ENCODE measurements around the gene LSAMP. TPM values are rescaled to one million over a fixed set of nuclear protein-coding genes. Genes with fewer than 3 reads are reported as not detected.

Gene LSAMP
- total and polyA plus RNA-seq, 2 of the 8 experiments (the other 6 are each of a cell fraction or from before 2014, with no cell fraction given), result 1.8 to 5.7 TPM

GRCh38 chr3:116492379-116492778, 47.1 kb upstream of the LSAMP start:
- H3K27me3 ChIP-seq (replicated peaks in 1 of 4; ENCODE audit: control insufficient read depth in 3 of 4, extremely low read depth in 1 of 4, insufficient read depth in 3 of 4, low read length in 3 of 4), result no peaks in the 10 kb centered on the region
- H3K4me2 ChIP-seq (ENCODE audit: insufficient read depth in 1 of 2, low read depth in 2 of 2, low read length in 2 of 2), result no peak overlapping the region
- no peak overlapping the region for H3K4me3 ChIP-seq (ENCODE audit: extremely low read depth in 1 of 4, insufficient read depth in 2 of 4, low read depth in 3 of 4, low read length in 4 of 4)
- H2BK20ac ChIP-seq (ENCODE audit: low read length), result no peak overlapping the region
- H4K5ac ChIP-seq (ENCODE audit: insufficient read length, low read depth, low read length), result no peak overlapping the region
- H2BK15ac ChIP-seq (ENCODE audit: low read length), result no peak overlapping the region
- H3K23me2 ChIP-seq (ENCODE audit: low read depth, low read length), result no peaks in the 10 kb centered on the region
- H3K18ac ChIP-seq (ENCODE audit: extremely low read depth, low read length), result no peak overlapping the region
- H3K27ac ChIP-seq (ENCODE audit: low read depth, low read length), result no peak overlapping the region
- no peak overlapping the region for H4K91ac ChIP-seq (replicated peaks; ENCODE audit: insufficient read length, low read length)
- no peak overlapping the region for H3K4ac ChIP-seq (replicated peaks; ENCODE audit: insufficient read length, low read depth, low read length)
- no peak overlapping the region for H2BK12ac ChIP-seq (ENCODE audit: low read depth, low read length)
- no peak for TF ChIP-seq SP4 (IDR thresholded peaks at IDR 0.05; ENCODE audit: low read length)
- no peak for TF ChIP-seq EP300 (IDR thresholded peaks at IDR 0.05; ENCODE audit: borderline replicate concordance in 1 of 2, low read depth in 2 of 2, low read length in 2 of 2)
- no peak for TF ChIP-seq TBP (IDR thresholded peaks at IDR 0.05; ENCODE audit: low read depth, low read length)
- TF ChIP-seq NRF1 (IDR thresholded peaks at IDR 0.05; ENCODE audit: low read depth, low read length), result no peak
- TF ChIP-seq TEAD4 (IDR thresholded peaks at IDR 0.05; ENCODE audit: low read depth, low read length), result no peak
- TF ChIP-seq GABPA (IDR thresholded peaks at IDR 0.05; ENCODE audit: borderline replicate concordance, insufficient read depth, low read length), result no peak
- H2AK5ac ChIP-seq (ENCODE audit: low read depth, low read length), result no peak overlapping the region
- H3K9me3 ChIP-seq (ENCODE audit: insufficient read depth in 2 of 2, low read depth in 1 of 2, low read length in 1 of 2), result no peaks in the 10 kb centered on the region
- H4K8ac ChIP-seq (ENCODE audit: extremely low read depth, insufficient read depth, low read length), result no peak overlapping the region
- H2BK5ac ChIP-seq (ENCODE audit: low read depth, low read length), result no peak overlapping the region
- H3K56ac ChIP-seq (replicated peaks; ENCODE audit: insufficient read length, low read depth, low read length), result no peak overlapping the region
- H3K14ac ChIP-seq (ENCODE audit: insufficient read length), result no peak overlapping the region
- 85% methylated on average over 2 of the region's 2 CpGs; no CpG with 5 or more reads in 1 of the 2 experiments for WGBS, 2 experiments (ENCODE audit: extremely low coverage in 1 of 2, insufficient coverage in 1 of 2, insufficient read length in 1 of 2, insufficient replicate concordance in 2 of 2, low coverage in 1 of 2, low lambda C conversion rate in 2 of 2, missing lambda C conversion rate in 1 of 2)
- no peak overlapping the region for H2BK120ac ChIP-seq (replicated peaks; ENCODE audit: low read depth, low read length)
- H3K79me2 ChIP-seq (ENCODE audit: control insufficient read depth in 1 of 2, insufficient read depth in 2 of 2, low read length in 2 of 2), result no peaks in the 10 kb centered on the region
- DNase-seq (ENCODE audit: low read depth in 1 of 2, low spot score in 2 of 2) (no peak), FAIRE-seq (no peak)
- CTCF ChIA-PET (ENCODE audit: partially characterized antibody), result interaction anchor here (0.6 kb wide), 1 partner anchor 99 kb away, joined by 4 read pairs; no protein-coding TSS in a partner anchor
- no peaks in the 10 kb centered on the region for H3K36me3 ChIP-seq (ENCODE audit: control insufficient read depth in 2 of 4, insufficient read depth in 4 of 4, low read length in 3 of 4)
- no peak overlapping the region for H3K23ac ChIP-seq (ENCODE audit: insufficient read length)
- H3K79me1 ChIP-seq (ENCODE audit: low read depth, low read length), result no peaks in the 10 kb centered on the region
- H4K20me1 ChIP-seq (replicated peaks in 1 of 2; ENCODE audit: control insufficient read depth in 1 of 2, insufficient read depth in 2 of 2, low read length in 2 of 2), result no peaks in the 10 kb centered on the region
- H2AFZ ChIP-seq (ENCODE audit: low read length), result no peak overlapping the region
- POLR2A ChIA-PET (ENCODE audit: partially characterized antibody), result no interaction called here
- H3K4me1 ChIP-seq (replicated peaks in 1 of 4; ENCODE audit: control insufficient read depth in 3 of 4, insufficient read depth in 4 of 4, low read length in 3 of 4), result no peaks in the 10 kb centered on the region
- no peak overlapping the region for H3K9ac ChIP-seq (replicated peaks in 1 of 4; ENCODE audit: extremely low read depth in 1 of 4, low read depth in 3 of 4, low read length in 3 of 4)

Data from H1 (cell line).